ENCODE results near the gene RIC3.
"Not testable (repeated sequence)": the region's sequence is repeated elsewhere in the genome, so short reads cannot be mapped to it uniquely, and the experiment has no call there.

The RIC3 gene

GRCh38 chr11:8186429-8186828 is 17.6 kb upstream of the RIC3 start:
- no peak for DNase-seq

- no peak for DNase-seq
Observed at GRCh38 chr11:8183111-8183510, 14.3 kb upstream of the RIC3 start.

- DNase-seq, result no peak
Observed at GRCh38 chr11:8180469-8180868, 11.6 kb upstream of the RIC3 start.

GRCh38 chr11:8178297-8178696 is 9.5 kb upstream of the RIC3 start:
- DNase-seq, result no peak

- DNase-seq, result no peak
Observed at GRCh38 chr11:8177136-8177535, 8.3 kb upstream of the RIC3 start.

- no peak for DNase-seq
Observed at GRCh38 chr11:8167796-8168195, 1.0 kb downstream of the RIC3 start.

GRCh38 chr11:8164746-8165145 is 4.1 kb downstream of the RIC3 start:
- no peak for DNase-seq

GRCh38 chr11:8161627-8162304 is 7.1 kb downstream of the RIC3 start:
- not testable (repeated sequence) for DNase-seq

- no peak for DNase-seq
Observed at GRCh38 chr11:8156877-8157276, 11.9 kb downstream of the RIC3 start.

- no peak for DNase-seq
Observed at GRCh38 chr11:8149726-8150125, 19.1 kb downstream of the RIC3 start.

GRCh38 chr11:8138526-8138925 is 30.3 kb downstream of the RIC3 start:
- no peak for DNase-seq

- DNase-seq, result no peak
Observed at GRCh38 chr11:8127447-8127846, 41.4 kb downstream of the RIC3 start.

- DNase-seq, result no peak
Observed at GRCh38 chr11:8126649-8127289, 42.1 kb downstream of the RIC3 start.

GRCh38 chr11:8122173-8122764 is 46.6 kb downstream of the RIC3 start:
- DNase-seq, result no peak

- no peak for DNase-seq
Observed at GRCh38 chr11:8111636-8112035, 57.2 kb downstream of the RIC3 start.

GRCh38 chr11:8110396-8110795 is 58.4 kb downstream of the RIC3 start:
- DNase-seq, result no peak

- DNase-seq, result no peak
Observed at GRCh38 chr11:8109675-8110074, 59.1 kb downstream of the RIC3 start.

GRCh38 chr11:8108421-8108820 is 60.4 kb downstream of the RIC3 start:
- DNase-seq, result no peak

GRCh38 chr11:8107642-8108041 is 61.2 kb downstream of the RIC3 start:
- no peak for DNase-seq

- DNase-seq, result no peak
Observed at GRCh38 chr11:8106679-8107078, 62.1 kb downstream of the RIC3 start.

- DNase-seq, result no peak
Observed at GRCh38 chr11:8105666-8106065, 63.2 kb downstream of the RIC3 start.

GRCh38 chr11:8105133-8105532 is 63.7 kb downstream of the RIC3 start:
- DNase-seq, result no peak

GRCh38 chr11:8103909-8104308 is 64.9 kb downstream of the RIC3 start:
- no peak for DNase-seq

- DNase-seq, result no peak
Observed at GRCh38 chr11:8102965-8103364, 65.9 kb downstream of the RIC3 start.

Data from bone marrow (tissue), 2 donors.